Retinal pigment epithelial cell (primary cell): ENCODE data around the gene FASTK.
A peak's percentile ranks its signal among the peaks of the same experiment; 100 is the strongest.

Experiments used
- DNase-seq: peaks from one replicate; pipeline ENCODE4 v3.0.0-alpha.2; 2010; ENCODE audit warnings: low read depth
- H3K4me3 ChIP-seq: 2 replicates; pipeline ENCODE4 v1.5.1; 2011; ENCODE audit warnings: mild to moderate bottlenecking, low read length, control low read depth, moderate library complexity
- CTCF ChIP-seq: conservative IDR thresholded peaks from 2 replicates; pipeline ENCODE4 v1.5.1; 2011; ENCODE audit warnings: low read depth, low read length, control low read depth, inconsistent platforms

The FASTK gene

GRCh38 chr7:151094675-151095074 is 14.1 kb upstream of the FASTK start:
- TF ChIP-seq CTCF = no peak
- DNase-seq = no peak
- H3K4me3 ChIP-seq = no peak overlapping the region

- DNase-seq = no peak
- H3K4me3 ChIP-seq = no peak overlapping the region
- TF ChIP-seq CTCF = no peak
Observed at GRCh38 chr7:151093748-151094147, 13.1 kb upstream of the FASTK start.

GRCh38 chr7:151091988-151092387 is 11.4 kb upstream of the FASTK start:
- no peak for TF ChIP-seq CTCF
- DNase-seq = no peak
- no peak overlapping the region for H3K4me3 ChIP-seq

- no peak for DNase-seq
Observed at GRCh38 chr7:151091431-151091830, 10.8 kb upstream of the FASTK start.

GRCh38 chr7:151091003-151091402 is 10.4 kb upstream of the FASTK start:
- no peak for DNase-seq
- H3K4me3 ChIP-seq = no peak overlapping the region

More at GRCh38 chr7:151091431-151091830, 10.8 kb upstream of the FASTK start:
- H3K4me3 ChIP-seq = no peak overlapping the region
- peak; percentile 84 for TF ChIP-seq CTCF

GRCh38 chr7:151089893-151090730 is 9.5 kb upstream of the FASTK start:
- TF ChIP-seq CTCF = no peak
- no peak for DNase-seq
- H3K4me3 ChIP-seq = peak overlapping the region; percentile 79

More at GRCh38 chr7:151091003-151091402, 10.4 kb upstream of the FASTK start:
- no peak for TF ChIP-seq CTCF
